HG02763 (cell line): ENCODE results near the gene KCNJ11.

Experiments
- ATAC-seq: cut with Tn5 transposase; IDR thresholded peaks from one replicate; pipeline ENCODE4 v1.9.1; 2021; ENCODE audit warnings: mild to moderate bottlenecking, moderate library complexity; ENCODE audit not compliant: unreplicated experiment

The KCNJ11 gene

DNA sequence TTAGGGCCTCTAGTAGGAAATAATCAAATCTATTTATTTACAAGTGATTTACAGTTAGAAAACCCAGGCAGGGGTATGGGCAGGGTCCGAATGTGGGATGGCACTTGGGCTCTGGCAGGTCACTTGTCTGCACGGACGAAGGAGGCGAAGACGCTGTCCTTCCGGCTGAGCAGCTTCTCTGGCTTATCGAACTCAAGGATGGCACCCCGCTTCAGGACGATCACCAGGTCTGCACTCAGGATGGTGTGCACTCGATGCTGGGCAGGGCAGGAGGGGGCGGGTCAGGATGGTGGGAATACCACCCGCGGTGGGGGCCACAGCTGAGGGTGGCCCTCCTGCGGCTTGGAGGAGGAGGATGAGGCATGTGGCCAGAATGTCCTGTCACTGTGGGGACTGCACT is 4.4 kb upstream of the KCNJ11 start:
- no peak for ATAC-seq

DNA sequence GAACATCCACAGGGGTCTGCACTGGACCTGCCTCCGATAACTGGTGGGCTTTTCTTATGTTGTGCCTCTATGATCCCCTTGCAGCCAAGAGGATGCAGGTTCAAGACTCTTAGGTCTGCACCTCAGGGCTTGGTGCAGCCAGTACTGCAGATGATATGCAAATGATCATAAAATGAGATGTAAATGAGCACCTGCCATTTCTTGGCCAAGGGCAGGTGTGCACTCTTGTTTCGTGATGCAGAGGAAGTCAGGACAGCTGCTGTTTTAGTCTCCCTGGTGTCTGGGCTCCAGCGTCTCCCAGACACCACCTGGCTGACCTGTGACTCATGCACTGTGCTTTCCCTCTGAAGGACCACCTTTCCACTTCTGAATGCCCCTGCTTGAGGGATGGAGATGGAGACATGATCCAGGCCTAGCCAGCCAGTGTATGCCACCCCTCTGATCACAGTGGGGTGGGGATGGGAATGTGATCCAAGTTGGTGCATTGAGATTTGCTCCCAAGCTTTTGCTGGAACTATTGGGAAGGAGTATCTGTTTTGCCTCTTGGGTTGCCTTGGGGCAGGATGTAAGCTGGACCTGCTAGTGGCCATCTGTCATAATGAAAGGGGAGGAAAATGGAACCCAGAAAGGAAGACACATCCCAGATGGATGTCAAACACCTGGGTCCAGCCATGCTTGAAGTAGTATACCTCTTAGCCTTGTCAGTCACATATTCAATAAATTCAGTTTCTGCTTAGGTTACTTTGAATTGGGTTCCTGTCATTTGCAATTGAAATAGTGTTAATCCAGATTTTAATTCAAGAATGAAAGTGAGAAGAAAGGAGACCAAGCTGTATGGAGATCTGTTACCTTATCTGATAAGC is 3.3 kb upstream of the KCNJ11 start:
- ATAC-seq: no peak

DNA sequence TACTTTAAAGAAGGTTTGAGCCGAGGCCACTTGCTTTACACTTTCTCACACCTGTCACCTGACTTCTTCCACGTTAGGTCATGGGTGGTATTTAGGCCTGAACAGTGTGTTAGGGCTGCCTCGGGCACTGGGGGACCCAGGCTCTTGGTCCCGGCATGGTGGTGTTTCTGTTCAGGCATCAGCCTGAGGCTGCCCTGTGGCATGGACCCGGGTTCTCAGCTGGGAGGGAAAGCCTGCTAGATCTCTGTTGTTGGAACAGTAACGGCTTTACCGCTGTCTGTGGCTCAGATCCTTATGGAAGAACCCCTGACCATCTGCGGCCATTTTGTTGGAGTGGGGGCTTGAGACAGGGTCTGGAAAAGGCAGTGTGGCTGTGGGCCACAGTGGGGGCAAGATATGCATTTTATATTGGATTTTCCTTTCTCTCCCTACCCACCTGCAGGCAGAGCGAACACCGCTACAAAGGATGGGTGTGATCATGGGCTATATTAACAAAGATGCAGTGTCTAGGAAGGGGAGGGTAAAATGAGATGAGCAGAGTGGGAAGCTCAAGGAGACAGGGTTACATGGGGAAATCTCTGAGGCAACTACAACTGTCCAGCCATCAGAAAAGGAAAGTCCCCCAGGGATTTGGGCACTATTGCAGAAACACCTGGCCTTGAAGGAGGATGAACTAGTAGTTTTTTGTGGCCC is 1.6 kb upstream of the KCNJ11 start:
- ATAC-seq: no peak

DNA sequence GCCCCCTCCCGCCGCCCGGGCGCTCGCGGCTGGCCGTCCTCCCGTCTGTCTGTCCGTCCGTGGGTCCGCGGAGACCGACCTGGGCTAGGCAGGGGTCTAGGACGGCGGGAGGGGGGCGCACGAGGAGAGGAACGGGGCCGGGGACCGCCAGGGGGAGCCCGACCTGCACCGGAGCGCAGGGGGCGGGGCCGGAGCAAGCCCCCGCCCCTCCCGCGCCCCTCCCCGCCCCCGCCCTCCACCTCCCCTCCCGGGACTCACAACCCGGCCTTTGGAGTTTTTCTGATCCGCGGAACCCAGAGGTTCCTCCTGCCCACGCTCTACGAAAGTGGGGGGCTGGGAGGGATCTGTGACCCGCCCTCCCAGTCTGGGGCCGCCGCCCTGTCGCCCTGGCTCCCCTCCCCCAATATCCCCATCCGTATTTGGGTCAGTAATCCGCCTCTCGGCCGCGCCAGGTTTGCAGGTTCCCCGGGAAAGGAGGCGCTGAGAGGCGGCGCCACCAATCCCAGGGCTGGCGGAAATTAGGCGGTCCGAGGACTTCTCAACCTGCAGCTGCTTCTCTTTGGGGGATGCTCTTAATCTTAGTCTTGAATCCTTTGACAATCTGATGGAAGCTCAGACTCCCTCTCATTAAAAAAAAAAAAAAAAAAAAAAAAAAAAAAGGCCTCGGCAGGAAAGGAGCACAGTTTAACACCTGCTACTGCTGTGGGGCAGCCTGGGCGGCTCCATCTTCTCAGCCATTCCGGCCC is 925 bp upstream of the KCNJ11 start:
- peak; percentile 46 for ATAC-seq

DNA sequence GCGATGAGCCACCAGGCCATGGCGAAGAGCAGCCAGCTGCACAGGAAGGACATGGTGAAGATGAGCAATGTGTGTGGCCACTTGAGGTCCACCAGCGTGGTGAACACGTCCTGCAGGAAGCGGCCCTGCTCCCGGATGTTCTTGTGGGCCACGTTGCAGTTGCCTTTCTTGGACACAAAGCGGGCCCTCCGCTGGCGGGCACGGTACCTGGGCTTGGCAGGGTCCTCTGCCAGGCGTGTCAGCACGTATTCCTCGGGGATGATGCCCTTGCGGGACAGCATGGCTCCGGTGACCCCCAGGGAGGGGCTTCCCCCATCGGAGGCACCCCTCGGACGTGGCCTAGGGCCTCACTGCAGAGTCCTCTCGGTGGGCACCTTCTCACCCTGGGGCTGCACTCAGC is 648 bp downstream of the KCNJ11 start:
- no peak for ATAC-seq

DNA sequence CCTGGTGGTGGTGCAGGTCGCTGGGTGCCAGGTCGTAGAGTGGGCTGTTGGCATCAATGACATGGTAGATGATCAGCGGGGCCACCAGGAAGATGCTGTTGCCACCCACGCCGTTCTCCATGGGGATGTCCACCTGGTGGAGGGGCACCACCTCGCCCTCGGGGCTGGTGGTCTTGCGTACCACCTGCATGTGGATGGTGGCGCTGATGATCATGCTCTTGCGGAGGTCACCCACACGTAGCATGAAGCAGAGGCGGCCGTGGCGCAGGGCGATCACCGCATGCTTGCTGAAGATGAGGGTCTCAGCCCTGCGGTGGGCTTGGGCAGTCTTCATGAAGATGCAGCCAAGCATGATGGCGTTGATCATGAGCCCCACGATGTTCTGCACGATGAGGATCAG is 1.2 kb downstream of the KCNJ11 start:
- no peak for ATAC-seq

DNA sequence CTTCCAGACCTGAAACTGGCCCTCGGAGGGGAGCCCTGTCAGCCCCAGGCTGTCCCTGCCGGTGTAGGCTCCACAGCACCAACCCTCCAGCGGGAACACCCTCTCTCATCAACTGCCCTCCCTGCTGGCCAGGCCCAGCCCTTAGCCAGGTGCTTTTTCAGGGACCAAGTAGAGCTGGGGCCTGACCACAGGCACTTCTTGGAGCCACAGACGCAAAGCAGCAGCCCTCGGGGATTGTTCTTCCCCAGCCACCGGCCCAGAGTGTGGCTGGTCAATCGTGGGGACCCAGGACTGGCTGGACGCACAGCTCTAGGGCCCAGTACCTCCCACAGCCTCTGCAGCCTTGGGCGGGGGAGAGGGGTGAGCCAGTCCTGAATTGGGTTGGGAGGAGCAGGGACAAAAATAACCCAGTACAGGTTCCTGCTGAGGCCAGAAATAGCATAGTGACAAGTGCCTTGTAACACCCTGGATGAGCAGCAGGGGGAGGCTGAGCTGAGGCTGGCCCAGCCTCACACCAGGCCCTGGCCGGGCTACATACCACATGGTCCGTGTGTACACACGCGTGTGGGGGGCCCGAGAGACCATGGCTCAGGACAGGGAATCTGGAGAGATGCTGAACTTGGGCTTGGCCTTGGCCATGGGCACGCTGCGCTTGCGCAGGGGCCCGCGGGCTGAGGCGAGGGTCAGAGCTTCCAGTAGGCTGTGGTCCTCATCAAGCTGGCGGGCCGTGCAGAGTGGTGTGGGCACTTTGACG is 2.0 kb downstream of the KCNJ11 start:
- ATAC-seq: no peak

DNA sequence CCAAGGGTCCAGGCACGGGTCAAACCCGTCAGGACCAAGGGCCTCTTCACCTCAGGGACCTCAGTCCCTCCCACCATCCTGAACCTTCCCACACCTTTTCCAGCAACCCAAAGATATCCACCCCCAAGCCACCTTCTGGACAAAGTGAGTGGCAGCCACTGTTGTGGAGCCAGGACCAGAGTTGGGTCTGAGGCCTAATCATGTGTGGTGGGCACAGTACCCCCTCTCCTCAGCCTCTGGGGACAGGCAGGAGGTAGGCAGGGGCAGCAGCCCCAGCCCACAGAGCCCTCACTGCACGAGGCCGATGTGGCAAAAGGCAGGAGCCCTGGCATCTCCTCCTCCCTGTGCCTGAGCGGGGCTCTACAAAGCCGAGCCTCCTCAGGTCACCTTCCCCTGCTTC is 2.5 kb downstream of the KCNJ11 start:
- ATAC-seq: no peak

DNA sequence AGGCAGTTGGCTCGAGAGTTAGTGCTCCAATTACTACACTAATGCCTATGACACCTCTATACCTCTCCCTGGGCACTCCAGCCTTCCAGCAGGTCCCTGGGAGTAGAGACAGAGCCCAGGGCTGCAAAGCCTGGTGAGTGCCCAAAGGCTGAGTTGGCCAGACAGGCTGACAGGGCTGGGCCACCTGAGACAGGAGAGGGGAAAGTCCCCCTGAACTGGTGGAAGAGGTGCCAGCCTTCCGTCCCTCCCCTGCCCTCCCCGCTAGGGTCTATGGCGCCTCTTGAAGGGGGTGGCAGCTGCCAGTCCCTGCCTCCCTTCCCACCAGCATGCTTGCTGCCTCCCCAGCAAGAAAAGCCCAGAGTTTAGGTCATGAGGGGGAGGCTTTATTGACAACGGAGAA is 3.0 kb downstream of the KCNJ11 start:
- ATAC-seq: no peak

DNA sequence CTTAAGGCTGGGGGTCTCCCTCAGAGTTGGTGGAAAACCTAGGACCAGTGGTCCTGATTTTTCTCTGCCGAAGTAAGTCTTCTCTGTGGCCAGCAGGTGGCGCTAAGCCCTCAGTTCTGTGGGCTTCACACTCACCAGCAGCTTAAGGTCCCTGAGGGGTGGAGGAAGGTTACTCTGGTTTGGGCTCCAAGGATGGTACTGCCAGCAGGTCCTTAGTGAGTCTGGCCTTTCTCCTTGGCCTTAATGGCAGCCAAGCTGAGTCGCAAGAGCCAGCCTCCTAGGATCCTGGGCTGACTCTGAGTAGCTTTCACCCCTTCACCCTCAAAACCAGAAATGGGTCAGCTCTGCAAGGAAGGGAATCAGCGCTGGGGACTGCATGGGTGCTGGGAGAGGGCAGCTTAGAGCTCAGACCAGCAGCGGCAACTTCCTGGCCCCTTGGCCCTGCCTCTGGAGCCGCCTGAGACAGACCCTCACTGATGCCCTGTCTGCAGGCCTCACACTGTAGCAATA is 4.4 kb downstream of the KCNJ11 start:
- ATAC-seq: peak; percentile 49

DNA sequence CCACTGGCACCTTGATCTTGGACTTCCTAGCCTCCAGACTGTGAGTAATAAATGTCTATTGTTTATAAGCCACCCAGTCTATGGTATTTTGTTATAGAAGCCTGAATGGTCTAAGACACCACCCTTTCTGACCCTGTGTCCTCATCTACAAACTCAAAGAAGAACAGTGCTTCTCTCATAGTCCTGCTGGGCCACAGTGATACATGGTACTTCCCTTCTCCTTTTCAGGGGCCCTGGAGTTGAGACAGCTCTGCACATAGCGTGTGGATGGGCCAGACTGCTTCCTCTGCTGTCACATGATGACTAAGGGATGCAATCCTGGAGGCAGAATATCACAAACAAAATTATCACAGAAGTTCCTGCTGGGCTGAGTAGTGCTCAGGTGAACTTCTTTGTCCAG is 5.0 kb downstream of the KCNJ11 start:
- ATAC-seq: no peak

DNA sequence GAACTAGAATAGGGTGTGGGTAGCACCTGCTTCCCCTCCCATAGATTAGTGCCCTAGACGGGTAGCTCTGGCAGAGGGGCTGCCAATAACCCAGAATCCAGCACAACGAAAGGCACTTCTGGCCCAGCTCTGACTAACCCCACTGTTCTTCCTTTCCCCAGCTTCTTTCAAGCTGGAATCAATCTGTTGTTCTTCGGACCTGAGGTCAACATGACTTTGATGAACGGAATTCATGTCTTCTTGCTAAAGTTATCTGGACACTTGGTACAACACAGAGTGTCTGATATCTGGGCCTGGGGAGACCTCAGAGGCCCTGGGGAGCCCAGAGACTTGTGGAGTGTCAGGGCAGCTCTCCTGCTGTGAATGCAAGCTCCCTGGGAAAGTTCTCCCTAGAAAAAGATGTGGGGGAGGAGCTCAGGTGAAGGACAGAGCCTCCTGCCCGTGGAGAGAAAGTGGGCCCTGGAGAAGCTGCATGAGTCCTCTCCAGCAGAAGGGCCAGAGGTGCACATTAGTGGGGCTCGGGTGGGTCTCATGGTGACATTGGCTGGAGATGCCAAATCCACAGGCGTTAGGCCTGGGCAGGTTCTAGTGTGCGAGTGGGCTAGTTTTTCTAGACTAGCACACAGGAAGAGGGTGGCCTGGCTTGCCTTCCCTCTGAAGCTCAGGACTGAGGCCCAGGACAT is 6.3 kb downstream of the KCNJ11 start:
- no peak for ATAC-seq

DNA sequence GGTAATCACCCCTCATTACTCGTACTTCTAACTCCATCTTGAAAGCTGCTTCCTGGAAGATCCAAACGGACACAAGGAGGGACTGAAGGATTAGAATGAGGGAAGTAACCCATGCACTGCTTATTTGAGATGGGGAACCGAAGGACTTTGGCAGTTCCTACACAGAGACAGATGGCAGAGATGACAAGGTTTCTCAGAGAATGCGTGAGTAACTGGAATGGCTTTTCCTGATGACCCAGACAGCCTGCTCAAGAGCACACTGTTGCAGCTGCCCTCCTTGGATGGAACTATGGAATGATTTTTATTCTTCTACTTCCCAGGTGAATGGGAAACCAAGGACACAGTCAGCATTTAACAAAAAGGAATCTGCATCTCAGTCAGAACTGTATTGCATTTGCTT is 7.3 kb downstream of the KCNJ11 start:
- ATAC-seq: no peak

DNA sequence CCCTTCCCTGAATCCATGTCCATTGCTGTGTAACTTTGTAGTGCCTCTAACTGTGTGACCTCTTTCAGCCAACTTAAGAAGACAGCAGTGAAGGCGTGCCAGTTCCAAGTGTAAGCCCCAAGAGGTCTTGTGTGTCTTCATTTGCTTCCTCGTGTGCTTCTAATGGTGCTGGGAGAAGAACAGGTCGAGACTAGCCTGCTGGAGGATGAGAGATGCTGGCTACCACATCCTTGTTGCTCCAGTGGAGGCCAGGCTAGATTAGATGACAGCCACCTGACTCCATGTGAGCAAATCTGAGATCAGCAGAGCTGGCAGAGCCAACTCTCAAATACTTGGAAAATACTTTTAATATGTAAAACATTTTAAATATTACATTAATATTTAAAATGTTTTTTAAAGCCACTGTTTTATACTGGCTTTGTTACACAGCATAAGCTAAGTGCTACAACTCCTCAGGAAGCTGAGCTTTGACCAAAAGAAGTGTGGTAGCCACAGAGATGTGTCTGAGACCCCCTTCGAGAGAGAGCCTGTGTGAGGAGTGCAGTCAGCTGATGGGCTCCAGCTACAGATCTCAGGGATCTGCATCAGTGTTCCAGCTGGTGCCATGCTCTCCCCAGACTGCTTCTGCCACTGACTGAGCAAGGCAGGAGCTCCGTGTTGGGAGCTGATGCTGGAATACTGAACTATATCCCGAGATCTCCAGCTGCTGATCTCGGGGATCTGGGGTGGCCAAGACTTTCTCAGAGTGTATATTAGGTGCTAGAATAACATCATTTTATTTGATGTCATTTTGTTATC is 8.9 kb downstream of the KCNJ11 start:
- ATAC-seq: no peak

DNA sequence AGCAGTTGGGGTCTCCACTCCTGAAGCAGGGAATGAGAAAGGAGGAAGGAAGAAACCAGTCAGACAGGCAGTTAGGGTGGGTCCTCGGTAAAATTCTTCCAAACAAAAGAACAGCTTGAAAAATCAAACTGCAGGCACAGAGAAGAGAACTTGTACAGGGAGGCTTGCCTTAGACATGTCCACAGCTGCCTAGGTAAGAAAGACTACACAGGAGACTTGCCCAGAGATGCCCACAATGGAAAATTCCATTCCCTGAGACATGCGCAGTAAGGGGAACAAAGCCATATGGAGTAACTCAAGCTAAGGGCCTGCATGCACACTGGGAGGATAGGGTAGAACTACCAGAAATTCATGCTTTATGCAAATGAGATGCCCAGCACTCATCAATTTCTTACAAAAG is 9.8 kb downstream of the KCNJ11 start:
- ATAC-seq: no peak

DNA sequence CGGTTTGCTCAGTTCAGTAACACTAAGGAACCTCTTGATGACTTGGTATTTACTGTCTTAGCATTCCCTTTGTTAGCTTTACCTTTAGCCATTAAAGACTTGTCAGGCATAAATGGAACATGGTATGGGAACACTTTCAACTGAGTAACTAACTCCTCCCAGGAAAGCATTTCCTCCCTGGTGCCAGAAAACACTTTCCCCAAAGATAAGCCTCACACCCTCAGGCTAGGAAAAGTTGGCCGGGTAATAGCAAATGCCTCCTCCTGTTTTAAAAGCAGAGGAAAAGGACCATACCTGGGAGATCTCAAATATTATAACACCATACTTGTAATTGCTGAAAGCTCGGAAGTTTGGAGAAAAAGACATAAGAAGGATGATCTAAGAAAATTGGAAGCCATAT is 12.0 kb downstream of the KCNJ11 start:
- ATAC-seq: no peak

DNA sequence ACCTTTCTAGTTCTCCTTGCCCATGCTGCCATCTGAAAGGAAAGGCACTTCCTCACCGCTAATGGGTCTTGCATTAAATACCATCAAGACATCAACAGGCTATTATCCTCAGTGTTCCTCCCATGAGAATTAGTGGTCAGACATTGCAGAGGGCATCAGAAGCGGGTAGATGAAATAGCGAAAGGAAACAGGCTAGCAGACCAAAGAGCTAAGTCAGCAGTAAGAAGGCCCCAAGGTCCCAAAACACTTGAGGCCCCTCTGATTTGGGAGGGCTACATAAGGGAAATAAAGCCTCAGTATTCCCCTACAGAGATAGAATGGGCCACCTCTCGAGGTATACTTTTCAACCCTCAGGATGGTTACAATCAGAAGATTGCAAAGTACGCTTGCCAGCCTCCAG is 12.9 kb downstream of the KCNJ11 start:
- ATAC-seq: no peak

DNA sequence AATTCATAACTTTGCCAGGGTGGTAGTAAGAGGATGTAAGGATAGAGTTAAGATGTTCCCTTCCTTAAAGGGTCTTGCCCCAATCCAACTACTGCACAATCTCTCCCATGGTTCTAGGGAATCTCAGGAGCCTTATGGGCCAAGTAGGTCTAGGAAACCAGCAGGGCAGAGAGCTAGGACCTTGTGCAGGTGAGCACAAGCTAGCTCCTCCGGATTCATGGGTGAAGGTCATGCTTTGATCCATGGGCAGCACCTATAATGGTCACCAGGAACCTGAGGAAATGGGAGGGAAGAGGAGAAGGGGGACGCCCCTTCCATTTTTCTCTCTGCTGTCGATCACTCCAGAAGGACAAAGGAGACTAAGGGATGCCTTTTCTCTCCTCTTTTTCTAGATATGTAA is 16.8 kb downstream of the KCNJ11 start:
- ATAC-seq: no peak

DNA sequence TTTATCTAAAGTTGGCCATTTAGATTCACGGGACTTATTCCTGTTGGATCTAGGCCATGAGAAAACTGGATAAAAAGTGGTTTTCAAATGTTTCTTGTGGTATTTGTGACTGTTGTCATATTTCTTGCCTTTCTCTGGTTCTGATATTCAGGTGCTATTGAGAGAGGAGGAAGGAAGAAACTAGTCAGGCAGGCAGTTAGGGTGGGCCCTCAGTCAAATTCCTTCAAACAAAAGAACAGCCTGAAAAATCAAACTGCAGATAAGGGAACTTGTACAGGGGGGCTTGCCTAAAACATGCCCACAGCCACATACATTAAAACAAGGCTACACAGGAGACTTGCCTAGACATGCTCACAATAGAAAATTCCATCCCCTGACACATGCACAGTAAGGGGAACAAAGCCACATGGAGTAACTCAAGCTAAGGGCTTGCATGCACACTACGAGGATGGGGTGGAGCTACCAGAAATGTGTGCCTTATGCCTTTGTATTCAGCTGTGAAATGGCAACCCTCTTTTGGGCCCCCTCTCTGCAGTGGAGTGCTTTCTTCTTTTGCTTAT is 18.7 kb downstream of the KCNJ11 start:
- ATAC-seq: no peak
